ENCODE measurements around the gene CACFD1. TPM values are rescaled to one million over a fixed set of nuclear protein-coding genes. Genes with fewer than 3 reads are reported as not detected.

The CACFD1 gene
- total RNA-seq, 2 experiments from 2014 or later: 16.7 to 17.2 TPM

DNA sequence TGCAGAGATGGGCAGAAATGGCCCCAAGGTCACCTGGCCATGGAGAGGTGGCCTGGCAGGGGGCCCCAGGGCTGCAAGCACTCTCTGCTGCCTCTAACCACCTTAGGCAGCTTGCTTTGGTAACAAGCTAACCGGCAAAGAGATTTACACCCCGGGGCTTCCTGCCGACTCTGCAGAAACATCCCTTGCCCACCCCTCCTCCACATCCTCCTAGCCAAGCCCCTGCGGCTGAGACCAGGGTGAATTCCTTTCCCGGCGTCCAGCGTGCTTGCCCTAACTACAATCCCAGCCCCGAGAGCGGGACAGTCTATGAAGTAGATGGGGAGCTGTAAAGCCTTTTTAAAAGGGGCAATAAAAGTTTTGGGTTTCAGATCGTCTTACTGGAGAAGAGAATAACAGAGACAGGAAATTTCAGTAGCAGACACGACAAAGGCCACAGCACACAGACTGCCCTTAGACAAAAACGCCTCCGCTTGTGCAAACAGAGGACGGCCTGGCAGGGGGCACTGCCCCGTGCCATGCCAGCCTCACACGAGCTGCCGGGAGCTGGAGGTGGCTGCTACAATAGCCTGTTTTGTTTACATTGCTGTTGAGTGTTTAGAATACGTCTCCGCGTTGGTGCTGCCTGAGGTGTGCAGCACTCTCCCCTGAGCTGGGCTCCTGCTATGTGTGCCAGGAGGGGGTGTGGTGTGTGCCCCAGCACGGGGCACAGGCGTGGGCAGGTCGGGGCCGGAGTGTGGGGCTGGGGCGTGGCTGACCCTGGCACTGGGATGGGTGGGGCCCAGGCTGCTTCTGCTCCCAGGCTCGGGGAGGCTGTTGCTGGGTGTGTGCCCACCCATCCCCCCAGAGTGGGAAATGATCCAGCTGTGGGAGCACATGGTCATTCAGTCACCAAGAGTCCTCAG, 49.7 kb downstream of the CACFD1 start:
- no peak for TF ChIP-seq EZH2phosphoT487 (IDR thresholded peaks at IDR 0.05; ENCODE audit: borderline replicate concordance, low read depth, low read length)
- TF ChIP-seq, protein P1, sequence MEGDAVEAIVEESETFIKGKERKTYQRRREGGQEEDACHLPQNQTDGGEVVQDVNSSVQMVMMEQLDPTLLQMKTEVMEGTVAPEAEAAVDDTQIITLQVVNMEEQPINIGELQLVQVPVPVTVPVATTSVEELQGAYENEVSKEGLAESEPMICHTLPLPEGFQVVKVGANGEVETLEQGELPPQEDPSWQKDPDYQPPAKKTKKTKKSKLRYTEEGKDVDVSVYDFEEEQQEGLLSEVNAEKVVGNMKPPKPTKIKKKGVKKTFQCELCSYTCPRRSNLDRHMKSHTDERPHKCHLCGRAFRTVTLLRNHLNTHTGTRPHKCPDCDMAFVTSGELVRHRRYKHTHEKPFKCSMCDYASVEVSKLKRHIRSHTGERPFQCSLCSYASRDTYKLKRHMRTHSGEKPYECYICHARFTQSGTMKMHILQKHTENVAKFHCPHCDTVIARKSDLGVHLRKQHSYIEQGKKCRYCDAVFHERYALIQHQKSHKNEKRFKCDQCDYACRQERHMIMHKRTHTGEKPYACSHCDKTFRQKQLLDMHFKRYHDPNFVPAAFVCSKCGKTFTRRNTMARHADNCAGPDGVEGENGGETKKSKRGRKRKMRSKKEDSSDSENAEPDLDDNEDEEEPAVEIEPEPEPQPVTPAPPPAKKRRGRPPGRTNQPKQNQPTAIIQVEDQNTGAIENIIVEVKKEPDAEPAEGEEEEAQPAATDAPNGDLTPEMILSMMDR (conservative IDR thresholded peaks at IDR 0.05; ENCODE audit: low read length): no peak
- peak; percentile 32 for DNase-seq (ENCODE audit: low spot score)
- H3K27ac ChIP-seq (ENCODE audit: low read depth, low read length, poor library complexity, severe bottlenecking): no peak overlapping the region
- H3K4me3 ChIP-seq (ENCODE audit: low read depth, low read length, poor library complexity, severe bottlenecking): no peak overlapping the region
- BruUV-seq (replicated peaks): no TSS peak
- H3K36me3 ChIP-seq (ENCODE audit: insufficient read depth, low read length): no peaks in the 10 kb centered on the region
- 0 out of 2 replicates have a peak overlapping the region, but pooled peaks have one; percentile 9 for H3K4me2 ChIP-seq (ENCODE audit: low read length)
- no peaks in the 10 kb centered on the region for H3K9me2 ChIP-seq (ENCODE audit: insufficient read depth, low read length)
- intact Hi-C loops (cut with micrococcal nuclease; ENCODE audit: unreplicated experiment): no loop called here
- no peaks in the 10 kb centered on the region for H3K9me3 ChIP-seq (ENCODE audit: low read length)
- H3K79me2 ChIP-seq (ENCODE audit: insufficient read depth, low read depth, low read length): no peaks in the 10 kb centered on the region
- ChIA-PET POLR2A (no interaction called here), CTCF (ENCODE audit: unreplicated experiment) (no interaction called here)
- no peaks in the 10 kb centered on the region for H3K4me1 ChIP-seq (ENCODE audit: insufficient read depth, low read length, poor library complexity, severe bottlenecking)
- H2AFZ ChIP-seq (ENCODE audit: low read length): peak overlapping the region; percentile 45; the same call in 1 of the 2 replicates
- no peaks in the 10 kb centered on the region for H4K20me1 ChIP-seq (ENCODE audit: insufficient read depth, low read length)

DNA sequence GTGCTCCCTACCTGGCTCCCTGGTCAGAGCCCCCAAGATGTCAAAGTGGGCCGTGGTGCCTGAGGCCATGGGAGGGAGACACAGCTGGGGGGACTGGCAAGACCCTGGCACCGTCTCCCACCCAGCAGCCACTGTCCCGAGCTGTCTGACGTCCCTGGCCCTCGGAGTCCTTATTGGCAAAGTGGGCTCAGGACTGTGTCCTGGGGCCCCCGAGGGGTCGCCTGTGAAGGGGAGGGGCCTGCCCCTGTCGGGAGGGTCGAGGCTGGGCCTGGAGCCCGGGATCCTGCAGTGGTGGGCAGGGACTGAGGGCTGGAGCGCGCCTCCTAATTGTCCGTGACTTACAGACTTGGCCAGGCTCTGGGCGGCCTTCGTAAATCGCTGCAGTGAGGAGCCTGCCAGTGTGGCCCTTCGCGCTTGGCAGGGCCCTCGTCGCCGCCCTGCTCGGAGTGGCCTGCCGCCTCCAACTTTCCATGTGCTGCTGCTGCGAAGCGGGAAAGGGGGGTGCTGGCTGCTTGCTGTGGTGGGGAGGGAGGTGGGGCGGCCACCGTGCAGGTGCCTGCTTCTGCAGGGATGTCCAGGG, 51.2 kb downstream of the CACFD1 start:
- H3K9me3 ChIP-seq (ENCODE audit: low read length): no peaks in the 10 kb centered on the region
- intact Hi-C loops (cut with micrococcal nuclease; ENCODE audit: unreplicated experiment): no loop called here
- BruUV-seq (replicated peaks): no TSS peak
- no peaks in the 10 kb centered on the region for H4K20me1 ChIP-seq (ENCODE audit: insufficient read depth, low read length)
- ChIA-PET POLR2A (no interaction called here), CTCF (ENCODE audit: unreplicated experiment) (no interaction called here)
- DNase-seq (ENCODE audit: low spot score): no peak
- H3K36me3 ChIP-seq (ENCODE audit: insufficient read depth, low read length): no peaks in the 10 kb centered on the region
- H3K27ac ChIP-seq (ENCODE audit: low read depth, low read length, poor library complexity, severe bottlenecking): no peak overlapping the region
- no peak overlapping the region for H2AFZ ChIP-seq (ENCODE audit: low read length)
- no peak overlapping the region for H3K4me3 ChIP-seq (ENCODE audit: low read depth, low read length, poor library complexity, severe bottlenecking)
- no peaks in the 10 kb centered on the region for H3K9me2 ChIP-seq (ENCODE audit: insufficient read depth, low read length)
- no peak for TF ChIP-seq EZH2phosphoT487 (IDR thresholded peaks at IDR 0.05; ENCODE audit: borderline replicate concordance, low read depth, low read length)
- TF ChIP-seq, protein P1 (conservative IDR thresholded peaks at IDR 0.05; ENCODE audit: low read length): no peak
- H3K79me2 ChIP-seq (ENCODE audit: insufficient read depth, low read depth, low read length): no peaks in the 10 kb centered on the region
- no peaks in the 10 kb centered on the region for H3K4me1 ChIP-seq (ENCODE audit: insufficient read depth, low read length, poor library complexity, severe bottlenecking)
- H3K4me2 ChIP-seq (ENCODE audit: low read length): no peak overlapping the region

DNA sequence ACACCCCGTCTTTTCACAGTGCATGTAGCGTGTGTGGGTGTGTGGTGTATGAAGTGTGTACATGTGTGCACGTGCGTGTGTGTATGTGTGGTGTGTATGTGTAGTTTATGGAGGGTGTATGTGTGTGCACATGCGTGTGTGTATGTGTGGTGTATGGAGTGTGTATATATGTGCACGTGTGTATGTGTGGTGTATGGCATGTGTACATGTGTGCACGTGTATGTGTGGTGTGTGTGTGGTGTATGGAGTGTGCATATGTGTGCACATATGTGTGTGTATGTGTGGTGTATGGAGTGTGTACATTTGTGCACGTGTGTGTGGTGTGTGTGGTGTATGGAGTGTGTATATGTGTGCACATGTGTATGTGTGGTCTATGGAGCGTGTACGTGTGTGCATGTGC, 51.8 kb downstream of the CACFD1 start:
- BruUV-seq (replicated peaks): no TSS peak
- Histone ChIP-seq H3K4me3 (ENCODE audit: low read depth, low read length, poor library complexity, severe bottlenecking) (no peak overlapping the region), H3K4me1 (ENCODE audit: insufficient read depth, low read length, poor library complexity, severe bottlenecking) (no peaks in the 10 kb centered on the region), H3K4me2 (ENCODE audit: low read length) (no peak overlapping the region), H3K27ac (ENCODE audit: low read depth, low read length, poor library complexity, severe bottlenecking) (no peak overlapping the region), H2AFZ (ENCODE audit: low read length) (no peak overlapping the region), H3K36me3 (ENCODE audit: insufficient read depth, low read length) (no peaks in the 10 kb centered on the region), H3K79me2 (ENCODE audit: insufficient read depth, low read depth, low read length) (no peaks in the 10 kb centered on the region), H3K9me3 (ENCODE audit: low read length) (no peaks in the 10 kb centered on the region), H3K9me2 (ENCODE audit: insufficient read depth, low read length) (no peaks in the 10 kb centered on the region), H4K20me1 (ENCODE audit: insufficient read depth, low read length) (no peaks in the 10 kb centered on the region)
- intact Hi-C loops (cut with micrococcal nuclease; ENCODE audit: unreplicated experiment): no loop called here
- ChIA-PET POLR2A (no interaction called here), CTCF (ENCODE audit: unreplicated experiment) (no interaction called here)
- no peak for DNase-seq (ENCODE audit: low spot score)
- TF ChIP-seq, protein P1 (conservative IDR thresholded peaks at IDR 0.05; ENCODE audit: low read length): no peak
- no peak for TF ChIP-seq EZH2phosphoT487 (IDR thresholded peaks at IDR 0.05; ENCODE audit: borderline replicate concordance, low read depth, low read length)

Data from OCI-LY7 (cell line).